ENCODE measurements around the gene PLXNA4.

GRCh38 chr7:132511387-132511786 is 64.9 kb downstream of the PLXNA4 start:
- no peak for TF ChIP-seq CTCF (IDR thresholded peaks at IDR 0.05)
- no peak for TF ChIP-seq SIN3A (IDR thresholded peaks at IDR 0.05; ENCODE audit: borderline replicate concordance, insufficient read depth, low read depth, low read length)
- TF ChIP-seq POLR2AphosphoS5 (IDR thresholded peaks at IDR 0.05; ENCODE audit: low read depth, low read length) = no peak
- no peak for TF ChIP-seq REST (IDR thresholded peaks at IDR 0.05; ENCODE audit: insufficient read depth in 1 of 2, low read depth in 2 of 2, low read length in 1 of 2)

Measured in Panc1 (cell line).